Spleen (tissue), 11 donors: ENCODE data around the gene HHAT. TPM values are rescaled to one million over a fixed set of nuclear protein-coding genes. Genes with fewer than 3 reads are reported as not detected.

Source experiments
- DNase-seq: peaks from one replicate; pipeline ENCODE4 v3.0.0-alpha.2; 2020
- H3K27ac ChIP-seq, 8 donors: fragments of 200-600 bp; sonication (generic) in 7 of 8; 1 replicate in 4 of 8; 2 replicates in 4 of 8; pipeline versions ENCODE4 v1.5.0 to v1.8.0; 2016 to 2021; ENCODE audit warnings: inconsistent platforms in 4 of 8, mild to moderate bottlenecking in 4 of 8, moderate library complexity in 1 of 8
- H3K27me3 ChIP-seq, 7 donors: fragments of 200-600 bp; sonication (generic) in 6 of 7; replicated peaks in 1 of 7; 1 replicate in 4 of 7; 2 replicates in 3 of 7; pipeline versions ENCODE4 v1.5.0 to v1.8.0; 2016 to 2021; ENCODE audit warnings: inconsistent platforms in 3 of 7, mild to moderate bottlenecking in 1 of 7
- H3K36me3 ChIP-seq, 6 donors: fragments of 200-600 bp; sonication (generic) in 5 of 6; 1 replicate in 4 of 6; 2 replicates in 2 of 6; pipeline versions ENCODE4 v1.5.0 to v1.8.0; 2016 to 2021; ENCODE audit warnings: inconsistent platforms in 2 of 6
- H3K4me1 ChIP-seq, 6 donors: fragments of 200-600 bp; sonication (generic) in 5 of 6; 1 replicate in 3 of 6; 2 replicates in 3 of 6; pipeline versions ENCODE4 v1.5.0 to v1.8.0; 2016 to 2021; ENCODE audit warnings: inconsistent platforms in 3 of 6
- H3K4me3 ChIP-seq, 8 donors: fragments of 200-600 bp; sonication (generic) in 7 of 8; 1 replicate in 4 of 8; 2 replicates in 4 of 8; pipeline versions ENCODE4 v1.5.0 to v1.8.0; 2016 to 2021; ENCODE audit warnings: inconsistent platforms in 4 of 8, mild to moderate bottlenecking in 4 of 8, moderate library complexity in 2 of 8
- H3K9me3 ChIP-seq, 8 donors: fragments of 200-600 bp; sonication (generic) in 7 of 8; 1 replicate in 4 of 8; 2 replicates in 4 of 8; pipeline versions ENCODE4 v1.5.0 to v1.8.0; 2016 to 2021; ENCODE audit warnings: inconsistent platforms in 4 of 8
- POLR2A ChIP-seq, 3 donors: fragments of 450-650 bp; IDR thresholded peaks; one replicate each; pipeline ENCODE4 v1.5.1; 2017; ENCODE audit warnings: antibody characterized with exemption in 3 of 3, mild to moderate bottlenecking in 1 of 3
- POLR2AphosphoS5 ChIP-seq, 3 donors: sonication (generic); formaldehyde crosslinking; IDR thresholded peaks; one replicate each; pipeline ENCODE4 v1.5.1; 2017; ENCODE audit warnings: antibody characterized with exemption in 3 of 3
- WGBS, 5 donors: extraction: QIAGEN DNeasy Blood & Tissue Kit in 3 of 5; methylation state at CpG; one replicate each; pipeline versions ENCODE4 v1.1.5 to v1.1.7; 2013 to 2018; 5-methylcytosine and 5-hydroxymethylcytosine counted together
- intact Hi-C: fragments of 100-400 bp; cut with DNase I; formaldehyde crosslinking; loops from one replicate; pipeline ENCODE4 v1.15.0; 2023; ENCODE audit warnings: low total_unique reads
- polyA plus RNA-seq, 3 donors: library from polyadenylated mRNA; stranded (reverse); fragments of 200-250 nt; gene quantifications; one replicate each; pipeline ENCODE4 v1.2.1, GENCODE V29; 2013
- total RNA-seq, 7 donors: library from RNA; depleted of rRNA in 3 of 7; stranded (reverse); fragments of >200 nt in 3 of 7; fragmentation: NEBNext Ultra II Directional in 4 of 7; extraction: Animal tissue kit (Norgen Biotek cat#: 25700) in 4 of 7; gene quantifications; one replicate each; pipeline versions ENCODE4 v1.1.0 to v1.2.1, GENCODE V29; 2016 to 2021
- TF ChIP-seq, protein P1 (sequence below), 11 experiments: fragments of 200-600 bp in 7 of 11; fragments of 450-650 bp in 4 of 11; sonication (generic) in 4 of 11; IDR thresholded peaks in 8 of 11; conservative IDR thresholded peaks in 3 of 11; 1 replicate in 7 of 11; 2 replicates in 4 of 11; pipeline versions ENCODE4 v1.4.0 to v1.8.0; 2016 to 2021; ENCODE audit warnings: antibody characterized with exemption in 11 of 11, inconsistent platforms in 4 of 11, mild to moderate bottlenecking in 1 of 11
- donor health status: healthy with polysubstance abuse.
- donor health status: DM: no; HTN: no; CAD: no; lungs with moderate emphysema.
- donor health status: DM: no; HTN: no; CAD: no.
- donor health status: Bipolar disorder and iron deficiency.
- donor health status: healthy.
- donor health status: DM: no; HTN: no; CAD: no.
- donor health status: DM: yes; HTN: yes; CAD: no.

Gene HHAT
- total and polyA plus RNA-seq, 10 donors, result 1.3 to 8.8 (median 4.7) TPM

DNA sequence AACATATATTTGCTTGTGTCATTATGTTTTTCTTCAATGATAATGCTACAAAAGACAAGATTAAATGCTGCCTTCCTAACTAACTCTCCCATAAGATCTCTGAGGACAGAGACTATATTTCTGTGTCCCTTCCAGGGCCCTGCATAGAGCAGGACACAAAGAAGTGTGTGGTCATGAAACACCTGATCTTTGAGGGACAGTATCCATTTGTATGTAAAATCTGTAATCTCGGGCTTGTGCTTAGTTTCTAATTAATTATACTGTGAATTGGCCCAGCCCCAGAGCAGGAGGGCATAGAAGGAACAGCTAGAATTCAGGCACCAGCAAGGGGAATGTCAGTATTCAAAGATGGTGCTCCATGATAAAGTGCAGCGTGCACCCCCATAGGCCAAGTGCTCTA is 374.9 kb downstream of the HHAT start:
- intact Hi-C loops, result no loop called here
- Histone ChIP-seq H3K4me3 (no peak overlapping the region), H3K4me1 (no peaks in the 10 kb centered on the region), H3K27ac (no peak overlapping the region), H3K9me3 (peaks cover 0 to 5% (median 0%) of the 10 kb centered on the region in 8 donors), H3K36me3 (no peaks in the 10 kb centered on the region), H3K27me3 (no peaks in the 10 kb centered on the region)
- 80 to 91% (median 84%) methylated on average over 2 of the region's 2 CpGs for WGBS, 5 donors
- no peak for DNase-seq
- TF ChIP-seq POLR2A (IDR thresholded peaks at IDR 0.05) (no peak), POLR2AphosphoS5 (IDR thresholded peaks at IDR 0.05) (no peak)
- TF ChIP-seq, protein P1, sequence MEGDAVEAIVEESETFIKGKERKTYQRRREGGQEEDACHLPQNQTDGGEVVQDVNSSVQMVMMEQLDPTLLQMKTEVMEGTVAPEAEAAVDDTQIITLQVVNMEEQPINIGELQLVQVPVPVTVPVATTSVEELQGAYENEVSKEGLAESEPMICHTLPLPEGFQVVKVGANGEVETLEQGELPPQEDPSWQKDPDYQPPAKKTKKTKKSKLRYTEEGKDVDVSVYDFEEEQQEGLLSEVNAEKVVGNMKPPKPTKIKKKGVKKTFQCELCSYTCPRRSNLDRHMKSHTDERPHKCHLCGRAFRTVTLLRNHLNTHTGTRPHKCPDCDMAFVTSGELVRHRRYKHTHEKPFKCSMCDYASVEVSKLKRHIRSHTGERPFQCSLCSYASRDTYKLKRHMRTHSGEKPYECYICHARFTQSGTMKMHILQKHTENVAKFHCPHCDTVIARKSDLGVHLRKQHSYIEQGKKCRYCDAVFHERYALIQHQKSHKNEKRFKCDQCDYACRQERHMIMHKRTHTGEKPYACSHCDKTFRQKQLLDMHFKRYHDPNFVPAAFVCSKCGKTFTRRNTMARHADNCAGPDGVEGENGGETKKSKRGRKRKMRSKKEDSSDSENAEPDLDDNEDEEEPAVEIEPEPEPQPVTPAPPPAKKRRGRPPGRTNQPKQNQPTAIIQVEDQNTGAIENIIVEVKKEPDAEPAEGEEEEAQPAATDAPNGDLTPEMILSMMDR (IDR thresholded peaks at IDR 0.05 in 8 of 11, conservative IDR thresholded peaks at IDR 0.05 in 3 of 11), result no peak

- H3K9me3 ChIP-seq, result peaks cover 0 to 5% (median 0%) of the 10 kb centered on the region in 8 donors
- TF ChIP-seq POLR2A (IDR thresholded peaks at IDR 0.05) (no peak), POLR2AphosphoS5 (IDR thresholded peaks at IDR 0.05) (no peak)
- TF ChIP-seq, protein P1 (IDR thresholded peaks at IDR 0.05 in 8 of 11, conservative IDR thresholded peaks at IDR 0.05 in 3 of 11), result no peak
- no peaks in the 10 kb centered on the region for H3K27me3 ChIP-seq
- no peak for DNase-seq
- H3K36me3 ChIP-seq, result no peaks in the 10 kb centered on the region
- no peak overlapping the region for H3K27ac ChIP-seq
- H3K4me3 ChIP-seq, result no peak overlapping the region
- H3K4me1 ChIP-seq, result no peaks in the 10 kb centered on the region
- WGBS, 5 donors, result 75 to 94% (median 89%) methylated on average over 3 of the region's 3 CpGs
- intact Hi-C loops, result no loop called here
Observed at GRCh38 chr1:210705086-210705485, 376.4 kb downstream of the HHAT start.

DNA sequence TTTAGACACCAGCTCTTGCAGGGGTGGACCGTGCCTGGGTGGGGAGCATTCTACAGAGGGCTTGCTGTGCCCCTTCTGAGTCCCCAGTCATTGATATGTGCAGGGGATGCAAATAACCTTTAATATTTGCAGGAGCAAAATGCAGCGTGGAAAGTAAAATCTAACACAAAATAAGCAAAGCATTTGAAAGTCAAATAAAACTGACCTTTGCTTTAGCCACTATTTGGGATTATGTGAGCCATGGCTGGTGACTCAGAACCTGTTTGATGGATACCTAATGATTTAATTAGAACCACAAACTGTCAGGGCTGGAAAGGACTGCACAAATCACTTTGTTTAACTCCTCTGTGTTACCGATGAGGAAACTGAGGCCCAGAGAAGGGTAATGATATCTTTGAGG is 377.5 kb downstream of the HHAT start:
- Histone ChIP-seq H3K4me3 (no peak overlapping the region), H3K27me3 (no peaks in the 10 kb centered on the region), H3K27ac (no peak overlapping the region), H3K4me1 (no peaks in the 10 kb centered on the region), H3K36me3 (no peaks in the 10 kb centered on the region), H3K9me3 (peaks cover 0 to 5% (median 0%) of the 10 kb centered on the region in 8 donors)
- DNase-seq, result no peak
- 79 to 91% (median 86%) methylated on average over 3 of the region's 3 CpGs for WGBS, 5 donors
- no peak for TF ChIP-seq POLR2AphosphoS5 (IDR thresholded peaks at IDR 0.05)
- TF ChIP-seq POLR2A (IDR thresholded peaks at IDR 0.05), result no peak
- TF ChIP-seq, protein P1 (IDR thresholded peaks at IDR 0.05 in 8 of 11, conservative IDR thresholded peaks at IDR 0.05 in 3 of 11), result no peak
- intact Hi-C loops, result no loop called here

GRCh38 chr1:210707300-210708240 is 378.9 kb downstream of the HHAT start:
- intact Hi-C loops, result no loop called here
- Histone ChIP-seq H3K4me3 (no peak overlapping the region), H3K36me3 (no peaks in the 10 kb centered on the region), H3K27ac (no peak overlapping the region), H3K4me1 (no peaks in the 10 kb centered on the region), H3K9me3 (no peaks in the 10 kb centered on the region), H3K27me3 (no peaks in the 10 kb centered on the region)
- TF ChIP-seq POLR2A (IDR thresholded peaks at IDR 0.05), result no peak
- TF ChIP-seq, protein P1 (IDR thresholded peaks at IDR 0.05 in 8 of 11, conservative IDR thresholded peaks at IDR 0.05 in 3 of 11), result no peak
- TF ChIP-seq POLR2AphosphoS5 (IDR thresholded peaks at IDR 0.05), result no peak
- WGBS, 5 donors, result 65 to 83% (median 76%) methylated on average over 7 of the region's 7 CpGs
- DNase-seq, result no peak
